NCI-H510A treated with DMSO at 0.1 percent for 48 hours (cell line): ENCODE data around the gene AARS2.

ENCODE experiments used
- DNase-seq: peaks from one replicate; lab custom pipeline; 2025; lab: John Stamatoyannopoulos, UW

Gene AARS2

DNA sequence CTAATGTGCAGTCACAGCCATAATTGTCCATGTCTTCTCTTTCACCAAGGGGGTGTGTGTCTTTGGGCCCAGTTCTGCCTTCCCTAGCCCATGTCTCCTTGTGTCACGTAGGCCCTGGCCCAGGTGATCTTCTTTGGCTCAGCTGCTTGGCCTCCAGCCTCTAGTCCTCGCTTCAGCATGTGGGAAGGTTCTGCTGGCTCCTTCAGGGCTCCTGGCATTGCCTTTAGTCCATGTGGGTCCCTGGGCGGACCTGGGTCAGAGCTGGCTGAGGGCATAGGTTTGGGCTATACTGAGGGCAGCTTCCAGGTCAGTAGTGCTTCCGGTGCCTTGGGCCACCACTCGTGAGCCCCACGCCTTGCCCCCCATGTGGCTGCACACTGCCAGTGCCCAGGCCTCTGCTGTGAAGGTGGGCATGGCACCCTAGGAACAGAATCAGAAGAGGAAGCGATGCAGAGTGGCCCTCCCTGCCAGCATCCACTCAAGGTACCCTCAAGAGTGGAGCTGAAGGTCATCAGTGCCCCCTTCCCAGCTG is 12.8 kb downstream of the AARS2 start:
- no peak for DNase-seq

GRCh38 chr6:44298864-44299263 is 14.3 kb downstream of the AARS2 start:
- DNase-seq = no peak

DNA sequence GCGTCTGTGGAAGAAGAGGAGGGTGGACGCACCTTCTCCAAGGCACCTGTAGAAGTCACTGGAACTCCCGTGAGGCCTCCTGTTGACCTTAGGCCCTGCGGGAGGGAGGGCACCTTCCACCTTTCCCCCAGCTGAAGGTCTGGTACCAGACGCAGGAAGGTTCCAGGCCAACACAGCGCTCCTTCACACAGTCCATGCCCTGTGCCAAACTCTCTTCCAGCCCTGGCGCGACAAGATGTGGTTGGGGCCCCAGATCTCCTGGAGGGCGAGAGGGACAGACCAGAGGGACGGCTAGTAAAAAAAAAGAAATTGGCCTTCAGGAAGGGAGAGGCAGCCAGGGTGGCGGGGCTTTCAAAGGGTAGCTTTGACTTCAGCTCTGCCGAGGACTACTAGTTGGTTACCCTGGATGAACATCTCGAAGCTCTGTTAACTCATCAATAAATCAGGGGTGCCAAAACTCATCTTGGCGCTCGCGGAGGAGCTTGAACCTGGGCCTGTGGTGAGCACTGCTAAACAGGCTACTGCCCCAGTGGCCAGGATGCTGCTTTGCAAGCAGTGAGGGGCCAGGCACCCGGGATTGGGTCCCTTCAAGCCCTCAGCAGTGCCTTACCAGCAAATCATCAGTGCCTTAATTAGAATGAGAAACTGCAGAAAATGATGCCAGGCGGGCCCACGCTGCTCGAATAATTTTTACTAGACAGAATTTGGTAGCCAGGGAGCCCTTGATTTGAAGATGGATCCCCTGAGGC is 14.9 kb downstream of the AARS2 start:
- DNase-seq = no peak

DNA sequence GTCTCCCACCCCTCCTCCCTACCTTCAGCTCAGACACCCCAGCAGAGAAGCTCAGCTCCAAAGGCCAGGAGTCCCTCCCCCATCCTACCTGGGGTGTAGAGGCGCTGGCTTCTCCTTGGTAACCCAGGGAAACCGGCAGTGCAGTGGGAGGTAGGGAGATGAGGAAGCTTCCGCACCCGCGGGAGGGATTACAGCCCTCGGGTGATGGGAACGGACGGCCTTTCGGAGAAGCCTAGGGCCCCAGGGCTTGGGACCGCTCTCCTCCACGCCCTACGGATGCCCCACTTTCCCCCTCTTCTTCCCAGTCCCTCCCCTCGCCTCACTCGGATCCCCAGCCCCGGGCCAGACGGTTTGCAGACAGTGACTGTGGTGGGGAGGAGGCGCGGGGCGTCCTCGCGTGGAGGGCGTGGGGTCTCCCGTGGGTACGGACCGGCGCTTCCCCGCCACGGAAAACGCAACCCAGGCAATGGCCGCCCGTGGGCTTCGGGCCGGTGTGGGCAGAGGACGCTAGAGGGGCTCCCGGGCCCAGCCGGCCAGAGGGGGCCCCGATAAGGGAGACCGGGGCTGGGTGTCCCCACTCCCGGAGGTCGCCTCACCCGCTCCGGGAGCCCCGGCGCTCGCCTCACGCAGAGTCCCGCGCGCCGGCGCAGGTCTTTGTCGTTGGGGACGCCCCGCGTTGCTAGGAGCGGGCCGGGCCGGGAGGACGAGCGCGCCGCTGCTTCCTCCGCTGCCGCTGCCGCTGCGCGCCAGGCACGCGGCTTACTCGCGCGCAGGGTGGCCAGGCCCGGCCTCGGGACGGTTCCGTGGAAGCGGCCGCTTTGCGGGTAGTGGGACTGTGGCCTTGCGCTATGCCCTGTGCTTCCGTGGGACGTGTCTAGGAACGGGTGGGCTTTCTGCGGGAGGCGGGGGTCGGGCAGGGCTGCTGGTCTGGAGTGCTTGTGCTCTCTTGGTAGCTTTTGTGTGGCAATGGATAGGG is 15.8 kb downstream of the AARS2 start:
- DNase-seq = peak; percentile 11

GRCh38 chr6:44294832-44295791 is 18.0 kb downstream of the AARS2 start:
- DNase-seq = no peak

GRCh38 chr6:44292661-44293365 is 20.3 kb downstream of the AARS2 start:
- no peak for DNase-seq

DNA sequence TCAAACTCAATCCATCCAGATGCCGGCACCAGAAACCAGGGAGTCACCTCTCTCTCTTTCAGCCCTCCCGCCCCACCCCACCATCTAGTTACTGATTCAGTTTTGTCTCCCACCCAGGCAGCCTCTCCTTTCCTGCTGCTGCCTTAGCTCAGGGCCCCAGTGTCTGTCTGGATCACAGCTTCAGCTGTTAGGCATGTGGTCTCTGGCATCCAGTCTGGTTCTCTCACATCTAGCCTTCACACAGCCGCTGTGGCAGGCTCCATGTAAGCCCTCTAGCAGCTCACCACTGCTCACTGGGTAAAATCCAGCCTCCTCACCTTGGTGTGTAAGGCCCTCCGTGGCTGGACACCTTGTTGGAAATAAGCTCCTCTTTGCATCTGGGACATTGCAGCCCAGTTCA is 21.3 kb downstream of the AARS2 start:
- no peak for DNase-seq

GRCh38 chr6:44289726-44290260 is 23.4 kb downstream of the AARS2 start:
- no peak for DNase-seq

- no peak for DNase-seq
These were observed 26.4 kb downstream of the AARS2 start for GRCh38 chr6:44286747-44287146.

- no peak for DNase-seq
These were observed 26.9 kb downstream of the AARS2 start for GRCh38 chr6:44286285-44286565.

DNA sequence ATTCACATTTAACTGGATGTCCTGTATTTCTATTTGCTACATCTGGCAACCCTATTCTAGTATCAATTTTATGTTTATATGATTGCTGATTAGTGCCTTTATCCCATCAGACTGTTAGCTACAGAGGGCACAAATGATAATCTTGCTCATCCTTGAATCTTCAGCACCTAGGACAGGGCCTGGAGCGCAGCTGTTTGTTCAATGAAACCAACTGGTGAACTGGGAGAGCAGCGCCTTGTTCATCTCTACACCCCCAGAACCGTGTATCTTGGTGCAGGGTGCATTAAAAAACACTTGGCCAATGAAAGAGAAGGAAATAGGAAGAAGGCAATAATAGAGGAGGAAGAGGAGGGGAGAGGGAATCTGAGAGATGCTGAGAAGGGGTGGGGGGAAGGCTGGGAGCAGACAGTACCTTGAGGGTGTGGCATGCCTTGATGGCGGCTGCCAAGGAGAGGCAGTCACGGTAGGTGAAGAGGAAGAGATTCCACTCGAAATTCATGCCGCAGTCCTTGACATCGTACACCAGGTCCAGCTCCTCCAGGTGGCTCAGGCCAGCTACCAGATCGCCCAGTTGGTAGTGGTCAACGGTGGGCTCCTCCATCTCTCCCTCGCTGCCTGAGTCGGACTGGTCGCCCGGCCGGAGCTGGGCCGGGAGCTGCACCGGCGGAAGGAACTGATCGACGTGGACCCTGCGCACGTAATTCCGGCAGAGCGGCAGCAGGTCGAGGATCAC is 27.4 kb downstream of the AARS2 start:
- no peak for DNase-seq

GRCh38 chr6:44284867-44285266 is 28.3 kb downstream of the AARS2 start:
- DNase-seq = no peak

DNA sequence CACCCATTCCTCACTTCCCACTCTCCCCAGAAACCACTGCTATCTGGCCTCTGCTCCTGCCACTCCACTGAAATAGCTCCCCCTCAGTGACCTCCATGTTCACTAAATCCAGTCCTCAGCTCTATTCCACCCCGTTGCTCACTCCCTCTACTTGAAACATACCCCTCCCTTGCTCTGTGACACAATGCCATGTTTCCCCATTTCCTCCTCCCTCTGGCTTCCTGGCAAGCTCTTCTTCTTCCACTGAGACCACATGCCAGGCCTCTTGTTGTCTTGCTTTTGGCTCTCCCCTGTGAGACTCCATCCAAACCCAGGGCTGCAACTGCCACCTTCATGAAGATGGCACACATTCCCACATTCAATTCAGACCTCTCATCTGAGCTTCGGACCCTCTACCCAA is 29.0 kb downstream of the AARS2 start:
- DNase-seq = no peak

DNA sequence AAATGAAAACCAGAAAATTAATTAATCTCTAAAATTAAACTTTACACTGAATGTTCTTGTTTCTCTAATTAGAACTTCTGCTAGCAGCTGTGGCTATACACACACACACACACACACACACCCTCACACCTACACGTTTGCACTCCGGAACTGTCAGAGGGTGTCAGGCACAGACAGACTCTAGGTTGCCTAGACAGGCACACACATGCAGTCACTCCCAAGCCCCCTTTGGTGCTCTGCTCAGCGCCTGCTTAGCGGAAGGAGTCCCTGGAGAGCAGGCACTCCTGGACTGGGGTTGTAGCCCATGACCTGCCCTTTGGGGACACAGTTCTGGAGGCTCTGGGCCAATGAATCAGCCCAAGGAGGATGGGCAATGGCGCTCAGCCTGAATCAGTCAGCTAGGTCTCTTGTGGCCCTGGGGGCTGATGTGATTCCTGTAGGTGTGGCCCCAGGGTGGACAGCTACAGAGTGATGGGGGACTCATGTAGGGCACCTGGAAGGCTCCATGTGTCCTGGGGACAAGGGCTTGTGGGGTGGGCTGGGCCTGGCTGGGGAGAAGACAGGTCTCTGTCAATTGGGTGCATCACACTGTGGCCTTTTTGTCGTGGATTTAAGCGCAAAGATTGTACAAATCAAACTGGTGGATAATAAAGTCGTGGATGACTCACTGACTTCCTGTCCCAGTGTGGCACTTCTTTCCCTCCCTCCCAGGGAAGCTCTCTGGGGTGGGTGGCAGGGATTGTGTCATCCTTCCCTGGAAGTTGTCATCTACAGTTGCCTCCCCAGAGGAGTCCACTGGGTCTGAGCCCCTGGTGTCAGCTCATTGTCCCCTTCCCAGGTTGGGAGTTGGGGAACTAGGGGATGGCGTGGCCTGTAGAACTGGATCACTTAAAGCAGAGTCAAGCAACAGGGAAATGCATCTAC is 34.1 kb downstream of the AARS2 start:
- no peak for DNase-seq

GRCh38 chr6:44278315-44278714 is 34.8 kb downstream of the AARS2 start:
- no peak for DNase-seq

DNA sequence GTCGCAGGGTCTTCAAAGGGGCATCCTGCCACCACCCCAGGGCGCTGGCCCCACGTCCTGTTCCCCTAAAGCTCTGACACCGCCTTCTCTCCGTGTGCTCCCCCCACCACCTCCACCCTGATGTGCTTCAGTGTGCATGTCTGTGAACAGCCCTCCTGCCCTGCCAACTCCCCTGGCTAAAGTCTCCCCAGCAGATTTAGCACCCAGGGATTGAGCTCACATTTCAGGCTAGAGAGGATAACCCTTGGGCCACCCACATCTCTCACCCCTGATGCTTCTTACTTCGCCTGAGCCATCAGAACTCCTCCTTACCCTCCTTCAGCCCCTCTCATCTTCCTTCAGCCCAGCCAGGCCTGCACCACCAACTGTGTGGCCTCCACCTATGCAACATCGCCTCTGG is 35.4 kb downstream of the AARS2 start:
- DNase-seq = no peak

GRCh38 chr6:44276667-44277640 is 36.2 kb downstream of the AARS2 start:
- no peak for DNase-seq
